ENCODE measurements around the gene NPC1. TPM values are rescaled to one million over a fixed set of nuclear protein-coding genes. Genes with fewer than 3 reads are reported as not detected.
A peak's percentile ranks its signal among the peaks of the same experiment; 100 is the strongest.

Gene NPC1
- total and polyA plus RNA-seq, 2 donors (not counting 1 experiment from before 2014, with no cell fraction given) = 36.0 to 204 TPM

DNA sequence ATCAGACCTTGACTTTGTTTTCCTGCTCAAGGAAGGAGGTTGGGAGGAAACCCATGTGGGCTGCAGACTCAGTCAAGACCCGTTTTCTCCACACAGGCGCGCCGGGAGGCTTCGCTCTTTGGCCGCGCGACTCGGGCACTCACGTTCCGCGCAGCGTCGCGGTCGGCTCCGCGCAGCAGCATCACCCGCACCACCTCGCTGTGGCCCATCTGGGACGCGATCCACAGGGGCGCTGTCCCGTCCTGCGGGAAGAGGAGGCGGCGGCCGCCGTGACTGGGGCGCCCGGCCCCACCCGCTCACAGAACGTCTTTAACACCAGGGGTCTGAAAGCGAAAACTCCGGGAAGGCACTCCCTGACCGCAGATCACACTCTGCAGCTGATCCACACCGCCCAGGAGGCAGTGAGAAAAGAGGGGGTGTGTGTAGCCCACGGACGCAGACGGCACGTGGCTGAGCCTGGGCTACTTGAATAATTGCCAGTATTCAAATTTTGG lies 33.1 kb upstream of the NPC1 start:
- H3K36me3 ChIP-seq (ENCODE audit: control insufficient read depth, insufficient read depth, low read length) = no peaks in the 10 kb centered on the region
- H3K4me3 ChIP-seq (replicated peaks in 1 of 4; ENCODE audit: control extremely low read depth in 1 of 4, insufficient read depth in 1 of 4, low read depth in 3 of 4, low read length in 4 of 4) = peak overlapping the region; percentile 33 to 55 (median 46)
- H2AFZ ChIP-seq (ENCODE audit: low read length) = peak overlapping the region; percentile 90
- H3K27me3 ChIP-seq (ENCODE audit: control insufficient read depth, insufficient read depth, low read length) = peaks cover 4% of the 10 kb centered on the region
- TF ChIP-seq, protein P1, sequence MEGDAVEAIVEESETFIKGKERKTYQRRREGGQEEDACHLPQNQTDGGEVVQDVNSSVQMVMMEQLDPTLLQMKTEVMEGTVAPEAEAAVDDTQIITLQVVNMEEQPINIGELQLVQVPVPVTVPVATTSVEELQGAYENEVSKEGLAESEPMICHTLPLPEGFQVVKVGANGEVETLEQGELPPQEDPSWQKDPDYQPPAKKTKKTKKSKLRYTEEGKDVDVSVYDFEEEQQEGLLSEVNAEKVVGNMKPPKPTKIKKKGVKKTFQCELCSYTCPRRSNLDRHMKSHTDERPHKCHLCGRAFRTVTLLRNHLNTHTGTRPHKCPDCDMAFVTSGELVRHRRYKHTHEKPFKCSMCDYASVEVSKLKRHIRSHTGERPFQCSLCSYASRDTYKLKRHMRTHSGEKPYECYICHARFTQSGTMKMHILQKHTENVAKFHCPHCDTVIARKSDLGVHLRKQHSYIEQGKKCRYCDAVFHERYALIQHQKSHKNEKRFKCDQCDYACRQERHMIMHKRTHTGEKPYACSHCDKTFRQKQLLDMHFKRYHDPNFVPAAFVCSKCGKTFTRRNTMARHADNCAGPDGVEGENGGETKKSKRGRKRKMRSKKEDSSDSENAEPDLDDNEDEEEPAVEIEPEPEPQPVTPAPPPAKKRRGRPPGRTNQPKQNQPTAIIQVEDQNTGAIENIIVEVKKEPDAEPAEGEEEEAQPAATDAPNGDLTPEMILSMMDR (conservative IDR thresholded peaks at IDR 0.05 in 1 of 2, IDR thresholded peaks at IDR 0.05 in 1 of 2; ENCODE audit: low read depth in 1 of 2, low read length in 2 of 2) = no peak
- peak; percentile 42 for TF ChIP-seq EZH2 (IDR thresholded peaks at IDR 0.05; ENCODE audit: low read length, missing control alignments)
- H3K4me1 ChIP-seq (ENCODE audit: control insufficient read depth, extremely low read depth, insufficient read depth, low read length) = peaks cover 2% of the 10 kb centered on the region
- H3K27ac ChIP-seq (ENCODE audit: insufficient read depth, low read length) = no peak overlapping the region
- H3K4me2 ChIP-seq (ENCODE audit: extremely low read depth, insufficient read depth, low read length) = peak overlapping the region; percentile 93
- peak overlapping the region; percentile 42 for H3K9ac ChIP-seq (ENCODE audit: insufficient read depth, low read length)
- H3K9me3 ChIP-seq (ENCODE audit: control insufficient read depth, insufficient read depth, low read depth, low read length) = no peaks in the 10 kb centered on the region
- peak; percentile 10 to 32 for DNase-seq (ENCODE audit: low read depth in 2 of 2)
- no peaks in the 10 kb centered on the region for H4K20me1 ChIP-seq (ENCODE audit: control insufficient read depth, extremely low read depth, insufficient read depth, low read length)
- H3K79me2 ChIP-seq (ENCODE audit: control insufficient read depth, insufficient read depth, low read length) = no peaks in the 10 kb centered on the region

DNA sequence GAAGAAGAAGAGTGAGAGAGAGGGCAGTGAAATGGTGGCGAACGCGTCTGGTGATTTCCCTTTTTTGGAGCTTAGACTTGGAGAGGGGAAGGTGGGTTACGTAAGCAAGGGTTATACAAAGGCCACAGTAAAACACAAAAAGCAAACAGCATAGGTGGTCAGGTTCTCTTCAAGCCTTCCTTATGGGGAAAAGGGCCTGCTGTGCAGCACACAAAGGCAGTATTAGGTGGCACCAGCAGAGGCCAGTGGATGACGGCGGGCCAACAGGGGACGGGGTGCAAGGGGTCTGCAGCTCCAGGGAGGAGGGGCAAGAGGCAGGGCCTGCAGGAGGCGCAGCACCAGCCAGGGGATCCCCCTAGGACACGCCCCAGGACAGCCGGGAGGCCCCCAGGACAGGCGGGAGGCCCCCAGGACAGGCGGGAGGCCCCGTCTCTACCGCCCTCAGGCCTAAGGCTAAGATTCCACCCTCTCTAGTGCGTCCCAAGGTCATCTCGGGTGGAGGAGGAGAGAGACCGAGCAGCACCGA lies 32.6 kb upstream of the NPC1 start:
- H3K9me3 ChIP-seq (ENCODE audit: control insufficient read depth, insufficient read depth, low read depth, low read length) = no peaks in the 10 kb centered on the region
- no peaks in the 10 kb centered on the region for H4K20me1 ChIP-seq (ENCODE audit: control insufficient read depth, extremely low read depth, insufficient read depth, low read length)
- peak overlapping the region; percentile 93 for H3K4me2 ChIP-seq (ENCODE audit: extremely low read depth, insufficient read depth, low read length)
- peak overlapping the region; percentile 90 for H2AFZ ChIP-seq (ENCODE audit: low read length)
- no peak for DNase-seq (ENCODE audit: low read depth in 2 of 2)
- H3K36me3 ChIP-seq (ENCODE audit: control insufficient read depth, insufficient read depth, low read length) = no peaks in the 10 kb centered on the region
- TF ChIP-seq EZH2 (IDR thresholded peaks at IDR 0.05; ENCODE audit: low read length, missing control alignments) = no peak
- TF ChIP-seq, protein P1 (conservative IDR thresholded peaks at IDR 0.05 in 1 of 2, IDR thresholded peaks at IDR 0.05 in 1 of 2; ENCODE audit: low read depth in 1 of 2, low read length in 2 of 2) = peak in 1 of 2 donors; percentile 20
- H3K4me3 ChIP-seq (replicated peaks in 1 of 4; ENCODE audit: control extremely low read depth in 1 of 4, insufficient read depth in 1 of 4, low read depth in 3 of 4, low read length in 4 of 4) = peak overlapping the region; percentile 33 to 55 (median 46)
- peak overlapping the region; percentile 42 for H3K9ac ChIP-seq (ENCODE audit: insufficient read depth, low read length)
- H3K27me3 ChIP-seq (ENCODE audit: control insufficient read depth, insufficient read depth, low read length) = peaks cover 4% of the 10 kb centered on the region
- H3K4me1 ChIP-seq (ENCODE audit: control insufficient read depth, extremely low read depth, insufficient read depth, low read length) = peaks cover 2% of the 10 kb centered on the region
- H3K79me2 ChIP-seq (ENCODE audit: control insufficient read depth, insufficient read depth, low read length) = no peaks in the 10 kb centered on the region
- no peak overlapping the region for H3K27ac ChIP-seq (ENCODE audit: insufficient read depth, low read length)

DNA sequence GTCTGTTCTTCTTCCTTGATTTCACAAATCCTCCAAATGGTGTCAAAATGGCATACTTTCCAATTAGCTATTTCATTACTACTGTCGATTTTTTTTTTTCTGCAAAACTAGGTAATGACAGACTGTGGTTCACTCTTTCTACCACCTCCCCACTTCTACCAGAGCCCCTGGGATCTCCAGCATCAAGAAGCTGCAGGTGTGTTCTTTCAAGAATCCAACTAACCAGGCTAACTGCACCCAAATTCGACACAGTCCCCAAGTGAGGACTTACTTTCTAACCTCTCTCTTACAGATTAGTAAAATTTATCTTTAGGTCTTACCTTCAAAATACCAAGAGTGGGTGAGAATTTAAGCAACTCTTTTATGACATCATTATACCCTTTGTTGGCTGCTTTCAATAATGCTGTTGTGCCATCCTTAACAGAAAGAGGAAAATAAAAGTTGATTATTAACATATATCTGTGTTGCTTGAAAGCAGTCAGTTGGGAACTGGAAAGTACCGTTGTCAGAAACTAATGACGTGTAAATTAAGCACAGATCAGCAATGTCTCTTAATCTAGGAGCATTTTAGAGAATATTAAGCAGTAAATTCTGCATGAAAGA lies 31.2 kb upstream of the NPC1 start:
- Histone ChIP-seq H3K9me3 (ENCODE audit: control insufficient read depth, insufficient read depth, low read depth, low read length) (no peaks in the 10 kb centered on the region), H3K36me3 (ENCODE audit: control insufficient read depth, insufficient read depth, low read length) (no peaks in the 10 kb centered on the region), H3K9ac (ENCODE audit: insufficient read depth, low read length) (no peak overlapping the region), H3K4me1 (ENCODE audit: control insufficient read depth, extremely low read depth, insufficient read depth, low read length) (peaks cover 2% of the 10 kb centered on the region), H3K4me3 (replicated peaks in 1 of 4; ENCODE audit: control extremely low read depth in 1 of 4, insufficient read depth in 1 of 4, low read depth in 3 of 4, low read length in 4 of 4) (no peak overlapping the region), H3K79me2 (ENCODE audit: control insufficient read depth, insufficient read depth, low read length) (no peaks in the 10 kb centered on the region), H3K27me3 (ENCODE audit: control insufficient read depth, insufficient read depth, low read length) (peaks cover 4% of the 10 kb centered on the region), H3K27ac (ENCODE audit: insufficient read depth, low read length) (no peak overlapping the region), H4K20me1 (ENCODE audit: control insufficient read depth, extremely low read depth, insufficient read depth, low read length) (no peaks in the 10 kb centered on the region), H2AFZ (ENCODE audit: low read length) (no peak overlapping the region), H3K4me2 (ENCODE audit: extremely low read depth, insufficient read depth, low read length) (no peak overlapping the region)
- DNase-seq (ENCODE audit: low read depth in 2 of 2) = no peak
- TF ChIP-seq, protein P1 (conservative IDR thresholded peaks at IDR 0.05 in 1 of 2, IDR thresholded peaks at IDR 0.05 in 1 of 2; ENCODE audit: low read depth in 1 of 2, low read length in 2 of 2) = no peak
- no peak for TF ChIP-seq EZH2 (IDR thresholded peaks at IDR 0.05; ENCODE audit: low read length, missing control alignments)

Data from fibroblast of lung (primary cell).